Activated CD8-positive, alpha-beta memory T cell treated with anti-CD3 and anti-CD28 coated beads, Interleukin-2, amount 50 U/mL, for 1 hour (primary cell): ENCODE measurements around the gene NEB.
"Not testable (repeated sequence)": the region's sequence is repeated elsewhere in the genome, so short reads cannot be mapped to it uniquely, and the experiment has no call there.

ENCODE experiments used
- DNase-seq: peaks from one replicate; pipeline ENCODE4 v3.0.0-alpha.2; 2020; ENCODE audit errors: extremely low read depth

The NEB gene

GRCh38 chr2:151758744-151759143, 24.5 kb upstream of the NEB start:
- no peak for DNase-seq

GRCh38 chr2:151757861-151758260, 23.6 kb upstream of the NEB start:
- no peak for DNase-seq

DNA sequence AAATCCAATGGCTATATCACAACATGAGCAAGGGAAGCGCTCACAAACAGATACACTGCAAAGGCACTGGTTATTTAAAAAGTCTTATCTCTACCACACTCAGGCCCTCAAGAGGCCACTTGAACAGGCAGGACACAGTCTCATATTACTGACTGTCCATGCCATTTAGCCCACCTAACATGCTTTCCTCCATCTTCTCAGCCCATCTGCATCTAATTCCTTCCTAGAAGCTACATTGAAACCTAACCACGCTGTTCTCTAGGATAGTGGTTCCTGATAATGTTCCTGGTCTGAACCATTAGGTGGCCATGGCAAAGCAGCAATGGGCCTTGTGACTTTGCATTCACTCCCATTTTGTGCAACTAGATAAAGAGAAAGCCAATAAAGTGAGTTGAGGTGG, 22.5 kb upstream of the NEB start:
- no peak for DNase-seq

DNA sequence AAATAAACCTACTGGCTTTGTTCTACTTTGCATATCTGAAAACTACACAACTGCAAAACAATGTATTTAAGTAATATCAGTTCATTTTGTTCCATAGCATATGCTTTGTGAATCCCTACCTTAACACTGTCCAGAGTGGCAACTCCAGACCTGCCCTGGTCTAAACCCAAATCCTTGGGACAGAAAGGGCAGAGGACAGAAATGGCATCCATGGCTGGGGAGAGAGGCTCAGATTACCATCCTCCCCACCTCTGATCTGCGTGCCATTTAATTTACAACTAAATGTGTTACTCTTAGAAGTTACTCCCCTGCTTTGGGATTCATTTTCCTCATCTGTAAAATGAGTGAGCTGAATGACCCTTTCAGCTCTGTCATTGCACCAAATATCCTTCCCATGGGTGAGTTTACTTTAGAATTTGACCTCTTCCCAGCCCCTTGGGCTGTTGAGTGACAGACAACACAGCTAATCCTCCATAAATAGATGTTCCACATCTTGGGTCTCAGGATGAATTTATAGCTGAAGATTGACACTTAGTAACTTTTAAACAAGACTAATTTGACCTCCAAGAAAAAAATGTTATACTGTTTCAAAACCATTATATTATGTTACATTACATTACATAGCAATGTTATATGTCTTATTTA, 20.1 kb upstream of the NEB start:
- no peak for DNase-seq

DNA sequence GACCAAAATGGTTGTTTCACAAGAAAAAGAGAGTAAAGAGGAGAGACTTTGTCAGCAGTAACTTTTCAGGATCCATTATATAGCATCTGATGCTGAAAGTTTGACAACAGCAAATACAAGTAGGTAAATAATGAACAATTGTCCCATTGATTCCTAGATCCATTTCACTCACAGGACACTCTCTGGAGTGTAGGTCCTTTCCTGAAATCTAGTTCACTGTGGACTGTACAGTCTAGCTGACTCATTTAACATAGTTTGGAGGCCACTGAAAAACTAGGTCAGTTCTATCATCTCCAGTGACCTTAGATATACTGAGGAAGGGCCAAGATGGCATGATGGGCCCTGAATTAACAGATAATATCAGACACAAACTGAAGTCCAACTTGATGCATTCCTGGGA, 19.3 kb upstream of the NEB start:
- DNase-seq: no peak

DNA sequence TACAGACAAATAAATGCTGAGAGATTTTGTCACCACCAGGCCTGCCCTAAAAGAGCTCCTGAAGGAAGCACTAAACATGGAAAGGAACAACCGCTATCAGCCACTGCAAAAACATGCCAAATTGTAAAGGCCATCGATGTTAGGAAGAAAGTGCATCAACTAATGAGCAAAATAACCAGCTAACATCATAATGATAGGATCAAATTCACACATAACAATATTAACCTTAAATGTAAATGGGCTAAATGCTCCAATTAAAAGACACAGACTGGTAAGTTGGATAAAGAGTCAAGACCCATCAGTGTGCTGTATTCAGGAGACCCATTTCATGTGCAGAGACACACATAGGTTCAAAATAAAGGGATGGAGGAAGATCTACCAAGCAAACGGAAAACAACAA, 11.0 kb upstream of the NEB start:
- DNase-seq: not testable (repeated sequence)

DNA sequence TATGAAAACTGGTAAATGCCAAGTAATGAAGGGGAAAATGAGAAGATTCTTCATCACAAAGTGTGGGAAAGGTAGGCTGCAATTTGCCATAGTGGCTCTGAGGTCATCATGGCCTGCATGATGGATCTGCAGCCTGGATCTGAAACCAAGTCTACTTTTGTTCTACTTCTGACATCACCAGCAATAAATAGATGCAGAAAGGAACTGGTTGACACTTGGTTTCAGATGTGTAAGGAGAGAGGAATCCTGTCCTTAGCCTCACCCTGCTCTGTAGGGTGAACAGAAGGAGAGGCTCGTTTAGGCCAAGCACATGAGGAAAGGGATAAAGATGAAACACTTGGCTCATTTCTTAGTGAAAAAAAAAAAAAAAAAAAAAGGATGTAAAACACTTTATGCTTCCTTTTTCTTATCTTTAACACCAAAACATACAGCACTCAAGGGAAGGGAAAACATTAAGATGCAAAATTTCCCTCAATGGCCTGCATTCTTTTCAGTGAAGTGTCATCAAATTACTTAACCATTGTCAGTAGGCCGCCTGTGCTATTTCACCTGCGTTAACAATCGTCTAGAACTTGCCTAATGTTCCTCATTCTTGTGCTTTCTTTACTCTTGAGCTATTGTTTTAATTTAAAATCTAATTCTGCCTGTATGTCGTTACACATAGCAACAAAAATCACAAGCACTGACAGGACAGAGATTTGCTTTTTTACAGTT, 3.9 kb downstream of the NEB start:
- DNase-seq: no peak

GRCh38 chr2:151729837-151730236, 4.4 kb downstream of the NEB start:
- DNase-seq: no peak

DNA sequence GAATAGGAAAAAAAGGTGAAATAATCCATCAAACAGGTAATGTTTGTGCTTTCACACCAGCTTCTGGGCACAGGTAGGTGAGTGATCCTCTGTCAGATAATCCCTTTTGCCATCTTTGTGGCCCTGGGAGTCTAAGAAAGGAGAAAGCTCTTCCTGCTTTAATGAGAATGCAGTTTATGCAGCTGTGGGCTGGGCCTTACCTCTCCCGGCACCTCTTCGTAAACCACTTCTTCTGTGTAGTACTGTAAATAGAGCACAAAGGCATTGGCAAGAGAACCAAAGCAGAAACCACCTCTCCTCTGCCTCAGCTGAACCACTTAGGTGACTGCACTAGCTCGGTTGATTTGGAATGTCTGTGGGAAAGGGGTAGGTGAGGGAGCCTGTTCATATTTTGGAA, 4.9 kb downstream of the NEB start:
- no peak for DNase-seq

DNA sequence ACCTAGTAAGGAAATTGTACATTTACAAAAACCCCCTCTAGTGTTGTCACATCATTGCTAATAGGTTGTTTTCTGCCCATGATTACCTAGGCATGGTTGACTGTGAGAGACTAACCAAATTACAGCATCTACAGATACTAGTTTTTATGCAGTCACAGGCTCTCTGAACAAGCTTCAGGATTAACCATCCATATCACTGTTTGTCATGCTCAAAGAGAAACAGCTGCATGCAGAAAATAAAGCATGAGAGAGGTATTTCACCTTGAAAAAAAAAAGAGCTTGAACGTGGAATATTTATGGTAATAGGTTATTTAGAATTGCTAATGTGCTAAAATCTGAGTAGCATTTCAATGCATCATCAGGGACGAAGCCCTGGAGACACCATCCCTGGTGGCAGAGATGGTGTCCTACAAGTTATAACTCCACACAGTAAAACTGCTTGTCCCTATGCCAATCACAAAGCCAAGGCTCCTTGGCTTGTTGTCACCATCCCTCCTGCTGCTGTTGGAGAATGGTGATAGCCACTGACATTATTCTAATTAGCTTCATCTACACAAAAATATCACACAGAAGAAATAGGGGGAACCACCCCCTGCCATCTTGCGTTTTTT, 5.4 kb downstream of the NEB start:
- no peak for DNase-seq

- no peak for DNase-seq
These were observed 6.4 kb downstream of the NEB start for GRCh38 chr2:151727593-151728552.

DNA sequence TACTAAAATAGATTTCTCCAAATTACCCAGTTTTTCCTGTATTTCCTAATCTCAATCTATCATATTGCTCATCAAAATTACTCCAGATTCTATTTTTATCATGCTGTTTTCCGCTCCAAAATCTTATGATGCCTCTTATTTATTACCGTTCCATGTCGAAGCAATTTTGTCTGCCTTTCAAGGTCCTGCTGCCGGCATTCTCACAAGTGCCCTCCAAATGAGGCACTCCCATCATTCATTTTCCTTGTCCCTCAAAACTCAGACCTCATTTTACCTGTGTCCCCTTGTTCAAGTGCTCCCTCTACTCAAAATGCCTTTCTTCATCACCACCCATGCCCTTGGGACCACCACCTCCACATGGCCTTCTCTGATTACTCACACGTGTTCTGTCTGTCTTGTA, 13.1 kb downstream of the NEB start:
- DNase-seq: no peak

DNA sequence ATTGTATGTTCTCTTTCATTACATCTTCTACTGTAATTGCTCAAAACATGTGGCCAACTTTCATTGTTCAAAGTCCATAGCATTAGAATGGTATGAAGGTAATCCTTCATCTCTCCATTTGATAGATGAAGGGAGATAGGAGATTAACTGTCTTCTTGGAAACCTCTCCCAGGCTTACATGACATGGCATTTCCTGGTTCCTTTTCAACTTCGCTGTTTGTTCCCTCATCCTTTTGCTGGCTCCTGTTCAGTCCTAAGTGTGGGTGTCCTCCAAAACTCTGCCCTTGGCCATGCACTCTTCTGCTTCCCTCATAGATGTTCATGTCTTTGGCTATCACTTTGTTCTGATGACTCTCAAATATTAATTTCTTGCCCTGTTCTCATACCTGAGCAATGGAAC, 13.8 kb downstream of the NEB start:
- DNase-seq: no peak

DNA sequence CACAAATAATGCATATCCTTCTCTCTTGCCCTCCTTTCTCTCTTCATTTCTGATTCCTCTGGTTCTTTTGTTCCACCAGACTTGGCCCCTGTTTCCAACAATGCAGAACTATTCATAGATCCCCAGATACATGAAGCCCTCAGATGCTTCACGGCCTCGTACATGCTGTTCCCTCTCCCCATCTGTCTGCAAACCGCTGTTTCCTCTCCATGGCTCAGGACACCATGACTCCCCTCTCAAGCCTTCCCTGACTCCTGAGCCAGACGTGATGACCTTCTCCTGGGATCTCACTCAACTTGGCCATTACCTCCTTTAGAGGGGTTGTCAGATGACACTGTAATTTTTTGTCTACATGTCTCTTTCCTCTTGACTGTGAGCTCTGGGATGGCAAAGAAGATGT, 15.5 kb downstream of the NEB start:
- no peak for DNase-seq

DNA sequence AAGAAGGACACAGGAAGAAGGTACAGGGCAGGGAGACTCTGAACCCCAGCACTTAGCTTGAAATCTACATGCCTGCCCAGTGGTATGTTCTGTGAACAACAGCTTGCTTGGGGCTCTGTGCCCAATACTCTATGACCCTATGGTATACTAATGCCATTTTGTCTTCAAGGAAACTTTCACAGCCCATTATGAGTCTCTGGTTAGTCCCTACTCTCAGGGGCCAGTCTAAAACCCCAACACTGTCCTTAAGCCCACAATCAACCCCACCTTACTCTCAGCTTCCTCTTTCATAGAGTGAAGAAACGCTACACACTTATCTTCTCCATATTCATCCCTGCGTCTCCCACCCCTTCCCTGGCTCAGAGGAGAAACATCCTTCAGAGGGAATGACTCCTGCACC, 16.0 kb downstream of the NEB start:
- DNase-seq: no peak

DNA sequence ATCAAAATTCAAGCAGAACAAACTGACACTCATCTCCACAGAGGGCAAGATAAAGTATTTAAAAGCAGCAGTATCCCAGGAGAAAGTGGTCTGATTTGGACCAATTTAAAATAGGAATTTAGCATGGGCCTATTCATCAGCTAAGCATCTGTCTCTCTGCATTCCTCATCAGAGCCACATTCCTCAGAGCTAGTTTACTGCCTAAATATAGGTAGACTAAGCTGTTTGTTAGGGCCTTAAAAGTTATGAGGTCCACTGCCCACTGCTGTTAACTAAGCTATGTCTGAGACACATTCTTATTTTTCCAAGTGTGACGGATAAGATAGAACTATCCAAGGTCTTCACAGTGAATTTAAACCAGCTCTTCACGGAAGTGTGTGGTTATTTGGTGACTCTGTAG, 17.6 kb downstream of the NEB start:
- DNase-seq: no peak

- no peak for DNase-seq
These were observed 20.9 kb downstream of the NEB start for GRCh38 chr2:151713291-151713903.

- DNase-seq: no peak
These were observed 23.3 kb downstream of the NEB start for GRCh38 chr2:151711025-151711424.

DNA sequence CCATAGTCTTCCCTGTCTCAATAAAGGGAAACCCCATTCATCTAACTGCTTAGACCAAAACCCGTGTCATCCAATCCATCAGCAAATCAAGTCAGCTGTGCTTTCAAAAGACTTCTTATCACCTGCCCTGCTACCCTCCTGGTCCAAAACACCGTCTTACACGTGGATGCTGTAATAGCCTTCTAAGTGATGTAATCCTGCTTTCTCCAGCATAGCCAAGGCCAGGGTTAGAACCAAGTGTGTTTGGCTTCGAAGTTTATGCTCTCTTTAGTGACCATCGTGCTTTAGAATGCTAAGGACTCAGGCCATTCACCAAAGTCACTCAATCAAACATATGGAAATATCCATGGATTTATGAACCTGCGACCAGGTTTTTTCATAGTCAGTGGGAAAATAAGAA, 25.5 kb downstream of the NEB start:
- no peak for DNase-seq

- no peak for DNase-seq
These were observed 26.4 kb downstream of the NEB start for GRCh38 chr2:151707857-151708256.

GRCh38 chr2:151704480-151704961, 29.8 kb downstream of the NEB start:
- DNase-seq: not testable (repeated sequence)

GRCh38 chr2:151698134-151698533, 36.1 kb downstream of the NEB start:
- DNase-seq: not testable (repeated sequence)
